Endodermal cell (in vitro differentiated cells): ENCODE measurements around the gene PMEPA1. TPM values are rescaled to one million over a fixed set of nuclear protein-coding genes. Genes with fewer than 3 reads are reported as not detected.

Source experiments
- DNase-seq: peaks from one replicate; pipeline ENCODE4 v3.0.0-alpha.2; 2017
- H3K27ac ChIP-seq: 2 replicates; pipeline ENCODE4 v1.5.1; 2013; ENCODE audit warnings: mild to moderate bottlenecking, low read depth, low read length, moderate library complexity
- H3K27me3 ChIP-seq: 2 replicates; pipeline ENCODE4 v1.6.1; 2013; ENCODE audit warnings: mild to moderate bottlenecking, low read length, moderate library complexity; ENCODE audit not compliant: insufficient read depth, control insufficient read depth, poor library complexity, severe bottlenecking
- H3K36me3 ChIP-seq: 2 replicates; pipeline ENCODE4 v1.7.0; 2013; ENCODE audit warnings: mild to moderate bottlenecking, low read length, moderate library complexity; ENCODE audit not compliant: control insufficient read depth, insufficient read depth
- H3K4me1 ChIP-seq: one replicate; pipeline ENCODE4 v1.7.0; 2013; ENCODE audit warnings: low read length; ENCODE audit not compliant: control insufficient read depth, insufficient read depth
- H3K4me3 ChIP-seq: 2 replicates; pipeline ENCODE4 v1.5.1; 2013; ENCODE audit warnings: mild to moderate bottlenecking, low read length, moderate library complexity
- H3K9ac ChIP-seq: 2 replicates; pipeline ENCODE4 v1.6.1; 2013; ENCODE audit warnings: mild to moderate bottlenecking, low read length, moderate library complexity; ENCODE audit not compliant: poor library complexity, severe bottlenecking; ENCODE audit errors: extremely low read depth
- H3K9me3 ChIP-seq: 2 replicates; pipeline ENCODE4 v1.6.1; 2013; ENCODE audit warnings: mild to moderate bottlenecking, low read length, moderate library complexity; ENCODE audit not compliant: control insufficient read depth
- H3K27ac Mint-ChIP-seq: 2 replicates; pipeline ENCODE4 v1.8.0; 2020; ENCODE audit warnings: mixed read lengths
- H3K27me3 Mint-ChIP-seq: 2 replicates; pipeline ENCODE4 v1.8.0; 2021; ENCODE audit warnings: mild to moderate bottlenecking, mixed read lengths; ENCODE audit not compliant: insufficient read depth
- H3K36me3 Mint-ChIP-seq: 2 replicates; pipeline ENCODE4 v1.8.0; 2020; ENCODE audit warnings: low read depth, mixed read lengths
- H3K4me1 Mint-ChIP-seq: 2 replicates; pipeline ENCODE4 v1.8.0; 2020; ENCODE audit warnings: mixed read lengths
- H3K4me3 Mint-ChIP-seq: 2 replicates; pipeline ENCODE4 v1.8.0; 2020; ENCODE audit warnings: mild to moderate bottlenecking, moderate library complexity, mixed read lengths
- H3K9me3 Mint-ChIP-seq: 2 replicates; pipeline ENCODE4 v1.8.0; 2020; ENCODE audit warnings: mild to moderate bottlenecking, mixed read lengths
- WGBS, 2 experiments: methylation state at CpG; one replicate each; pipeline versions ENCODE4 v1.1.5 to v1.1.7; 2013; ENCODE audit warnings: missing lambda C conversion rate in 2 of 2, mixed read lengths in 1 of 2; ENCODE audit not compliant: insufficient coverage in 1 of 2, insufficient read length in 1 of 2; 5-methylcytosine and 5-hydroxymethylcytosine counted together
- total RNA-seq, 2 donors: library from RNA; stranded (reverse); fragmentation: NEBNext Ultra II Directional in 1 of 2; extraction: Animal tissue kit (Norgen Biotek cat#: 25700) in 1 of 2; gene quantifications; 2 replicates in 1 of 2; 3 replicates in 1 of 2; pipeline ENCODE4 v1.2.1, GENCODE V29; 2021
- TF ChIP-seq, protein P1 (sequence below): fragments of 200-600 bp; sonication (generic); conservative IDR thresholded peaks from 2 replicates; pipeline ENCODE4 v1.5.0; 2021; ENCODE audit warnings: antibody characterized with exemption, mild to moderate bottlenecking

PMEPA1 gene
- total RNA-seq, 2 donors from 2014 or later, result 18.8 to 37.4 TPM

DNA sequence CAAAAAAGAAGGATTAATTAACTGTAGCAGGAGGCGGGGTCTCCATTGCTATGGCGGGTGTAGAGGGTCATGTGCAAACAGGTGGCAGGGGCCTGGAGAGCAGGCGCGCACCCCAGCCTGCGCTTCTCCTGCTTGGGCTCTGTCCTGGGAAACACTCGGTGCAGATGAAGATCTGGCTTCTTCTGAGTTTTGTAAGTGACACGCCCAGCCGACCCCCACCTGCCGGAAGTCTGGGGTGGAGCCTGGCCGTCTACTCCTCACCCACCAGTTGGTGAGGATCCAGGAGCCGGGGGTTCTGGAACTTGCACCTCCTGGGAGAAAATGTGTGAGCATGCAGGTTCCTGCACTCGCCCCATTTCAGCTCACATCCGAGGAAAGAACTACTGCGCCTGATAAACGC, 19.3 kb downstream of the PMEPA1 start:
- H3K4me3 ChIP-seq, result no peak overlapping the region
- no peak overlapping the region for H3K27ac Mint-ChIP-seq
- WGBS, 2 experiments, result 90 to 94% methylated on average over 10 to 15 of the region's 15 CpGs
- H3K4me3 Mint-ChIP-seq, result no peak overlapping the region
- peaks cover 15% of the 10 kb centered on the region for H3K4me1 ChIP-seq
- TF ChIP-seq, protein P1, sequence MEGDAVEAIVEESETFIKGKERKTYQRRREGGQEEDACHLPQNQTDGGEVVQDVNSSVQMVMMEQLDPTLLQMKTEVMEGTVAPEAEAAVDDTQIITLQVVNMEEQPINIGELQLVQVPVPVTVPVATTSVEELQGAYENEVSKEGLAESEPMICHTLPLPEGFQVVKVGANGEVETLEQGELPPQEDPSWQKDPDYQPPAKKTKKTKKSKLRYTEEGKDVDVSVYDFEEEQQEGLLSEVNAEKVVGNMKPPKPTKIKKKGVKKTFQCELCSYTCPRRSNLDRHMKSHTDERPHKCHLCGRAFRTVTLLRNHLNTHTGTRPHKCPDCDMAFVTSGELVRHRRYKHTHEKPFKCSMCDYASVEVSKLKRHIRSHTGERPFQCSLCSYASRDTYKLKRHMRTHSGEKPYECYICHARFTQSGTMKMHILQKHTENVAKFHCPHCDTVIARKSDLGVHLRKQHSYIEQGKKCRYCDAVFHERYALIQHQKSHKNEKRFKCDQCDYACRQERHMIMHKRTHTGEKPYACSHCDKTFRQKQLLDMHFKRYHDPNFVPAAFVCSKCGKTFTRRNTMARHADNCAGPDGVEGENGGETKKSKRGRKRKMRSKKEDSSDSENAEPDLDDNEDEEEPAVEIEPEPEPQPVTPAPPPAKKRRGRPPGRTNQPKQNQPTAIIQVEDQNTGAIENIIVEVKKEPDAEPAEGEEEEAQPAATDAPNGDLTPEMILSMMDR, result no peak
- no peaks in the 10 kb centered on the region for H3K9me3 ChIP-seq
- peaks cover 5% of the 10 kb centered on the region for H3K36me3 Mint-ChIP-seq
- peaks cover 39% of the 10 kb centered on the region for H3K4me1 Mint-ChIP-seq
- H3K27me3 Mint-ChIP-seq, result no peaks in the 10 kb centered on the region
- H3K9ac ChIP-seq, result no peak overlapping the region
- no peaks in the 10 kb centered on the region for H3K9me3 Mint-ChIP-seq
- H3K36me3 ChIP-seq, result peaks cover 51% of the 10 kb centered on the region
- no peak for DNase-seq
- H3K27ac ChIP-seq, result peak overlapping the region; percentile 100
- H3K27me3 ChIP-seq, result no peaks in the 10 kb centered on the region

DNA sequence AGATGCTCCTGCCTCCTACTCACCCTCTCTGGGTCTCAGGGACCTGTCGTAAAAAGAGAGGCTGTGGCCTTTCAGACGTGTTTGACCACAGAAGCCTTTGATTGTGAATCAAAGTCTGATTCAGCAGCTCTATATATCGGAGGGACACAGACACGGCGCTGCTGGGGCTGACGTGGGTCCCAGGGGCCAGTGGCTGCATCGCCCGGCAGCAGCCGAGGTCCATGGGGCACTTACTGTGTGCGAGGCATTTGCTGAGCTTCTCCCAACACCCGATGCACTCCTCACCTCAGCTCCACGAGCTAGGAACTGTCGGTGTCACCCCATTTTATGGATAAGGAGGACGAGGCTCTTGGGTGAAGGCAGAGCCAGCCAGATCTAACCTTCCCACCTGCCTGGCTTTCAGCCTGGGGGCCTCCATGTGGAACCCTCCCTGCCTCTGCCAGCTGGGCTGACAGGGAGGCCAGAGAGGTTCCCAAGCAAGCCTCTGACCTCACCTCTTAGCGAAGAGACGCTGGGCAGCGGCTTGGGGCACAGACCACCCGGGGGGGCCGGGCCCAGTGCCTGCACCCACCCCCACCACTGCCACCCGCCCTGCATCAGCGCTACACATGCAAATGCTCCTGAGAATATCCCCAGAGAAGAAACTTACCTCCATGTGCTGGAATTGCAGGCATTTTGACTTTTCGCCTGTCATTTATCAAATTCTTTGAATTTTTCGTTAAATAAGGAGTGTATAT, 19.9 kb downstream of the PMEPA1 start:
- no peak overlapping the region for H3K9ac ChIP-seq
- peaks cover 15% of the 10 kb centered on the region for H3K4me1 ChIP-seq

DNA sequence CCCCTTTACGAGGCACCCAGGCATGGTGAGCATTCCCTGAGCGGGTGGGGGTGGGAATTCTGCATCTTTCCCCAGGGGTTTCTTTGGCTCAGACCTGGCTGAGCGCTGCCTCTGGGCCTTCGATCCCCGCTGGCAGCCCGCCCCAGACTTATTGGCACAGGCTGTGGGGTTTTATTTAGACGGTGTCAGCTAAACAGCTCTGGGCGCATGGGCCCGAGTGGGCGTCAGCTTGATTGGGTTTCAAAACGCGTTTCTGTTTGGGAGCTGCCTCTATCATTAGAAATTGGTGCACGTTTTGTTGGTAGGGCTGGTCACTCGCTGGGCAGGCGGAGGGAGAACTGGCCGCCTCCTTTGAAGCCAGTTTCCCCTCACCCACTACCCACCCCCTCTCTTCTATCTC, 21.0 kb downstream of the PMEPA1 start:
- Mint-ChIP-seq H3K27me3 (no peaks in the 10 kb centered on the region), H3K27ac (peak overlapping the region; percentile 66), H3K36me3 (peaks cover 5% of the 10 kb centered on the region), H3K4me1 (peaks cover 52% of the 10 kb centered on the region), H3K4me3 (no peak overlapping the region), H3K9me3 (no peaks in the 10 kb centered on the region)
- TF ChIP-seq, protein P1, result no peak
- DNase-seq, result no peak
- no peaks in the 10 kb centered on the region for H3K9me3 ChIP-seq
- no peak overlapping the region for H3K9ac ChIP-seq
- H3K36me3 ChIP-seq, result peaks cover 41% of the 10 kb centered on the region
- H3K27me3 ChIP-seq, result no peaks in the 10 kb centered on the region
- H3K4me3 ChIP-seq, result no peak overlapping the region
- peaks cover 21% of the 10 kb centered on the region for H3K4me1 ChIP-seq
- H3K27ac ChIP-seq, result peak overlapping the region; percentile 100
- 75 to 91% methylated on average over 10 to 16 of the region's 16 CpGs for WGBS, 2 experiments

More for the DNA sequence above, 19.9 kb downstream of the PMEPA1 start:
- Mint-ChIP-seq H3K36me3 (peaks cover 5% of the 10 kb centered on the region), H3K4me3 (no peak overlapping the region), H3K9me3 (no peaks in the 10 kb centered on the region), H3K27ac (peak overlapping the region; percentile 48), H3K4me1 (peaks cover 45% of the 10 kb centered on the region), H3K27me3 (no peaks in the 10 kb centered on the region)
- peaks cover 47% of the 10 kb centered on the region for H3K36me3 ChIP-seq
- peak overlapping the region; percentile 100 for H3K27ac ChIP-seq
- no peak for DNase-seq
- no peak overlapping the region for H3K4me3 ChIP-seq
- H3K9me3 ChIP-seq, result no peaks in the 10 kb centered on the region
- TF ChIP-seq, protein P1, result no peak
- 92% methylated on average over 16 to 23 of the region's 23 CpGs for WGBS, 2 experiments
- no peaks in the 10 kb centered on the region for H3K27me3 ChIP-seq
